OCI-LY1 (cell line): ENCODE results near the gene PDSS1.

Source experiments
- EZH2 ChIP-seq: fragments of 200-600 bp; sonication (generic), shearing (Covaris generic); IDR thresholded peaks from 2 replicates; pipeline ENCODE4 v1.8.0; 2017; ENCODE audit warnings: borderline replicate concordance, mixed run types, mild to moderate bottlenecking, antibody characterized with exemption, low read length, moderate library complexity, mixed read lengths
- TF ChIP-seq, protein P1 (sequence below): fragments of 200-600 bp; sonication (generic), shearing (Covaris generic); IDR thresholded peaks from 2 replicates; pipeline ENCODE4 v1.5.1; 2017; ENCODE audit warnings: mild to moderate bottlenecking, antibody characterized with exemption, low read length, moderate library complexity, mixed read lengths

DNA sequence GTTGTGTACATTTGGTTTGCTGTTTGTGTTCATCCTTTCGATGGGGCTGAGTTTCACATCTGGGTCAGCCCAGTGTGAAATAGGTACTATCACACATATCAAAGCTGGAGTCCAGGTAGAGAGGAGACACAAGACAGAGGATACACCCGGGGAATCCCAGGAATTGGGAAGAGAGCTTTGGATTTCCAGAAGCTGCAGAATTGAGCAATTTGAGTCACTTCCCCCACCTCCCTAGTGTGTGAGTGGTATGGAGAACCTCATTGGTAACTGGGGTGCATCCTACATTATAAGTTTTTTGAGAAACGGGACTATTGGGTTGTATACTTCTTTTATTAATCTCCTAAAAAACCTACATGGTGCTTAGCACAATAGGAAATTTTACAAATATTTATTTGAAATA lies 12.1 kb upstream of the PDSS1 start:
- TF ChIP-seq, protein P1, sequence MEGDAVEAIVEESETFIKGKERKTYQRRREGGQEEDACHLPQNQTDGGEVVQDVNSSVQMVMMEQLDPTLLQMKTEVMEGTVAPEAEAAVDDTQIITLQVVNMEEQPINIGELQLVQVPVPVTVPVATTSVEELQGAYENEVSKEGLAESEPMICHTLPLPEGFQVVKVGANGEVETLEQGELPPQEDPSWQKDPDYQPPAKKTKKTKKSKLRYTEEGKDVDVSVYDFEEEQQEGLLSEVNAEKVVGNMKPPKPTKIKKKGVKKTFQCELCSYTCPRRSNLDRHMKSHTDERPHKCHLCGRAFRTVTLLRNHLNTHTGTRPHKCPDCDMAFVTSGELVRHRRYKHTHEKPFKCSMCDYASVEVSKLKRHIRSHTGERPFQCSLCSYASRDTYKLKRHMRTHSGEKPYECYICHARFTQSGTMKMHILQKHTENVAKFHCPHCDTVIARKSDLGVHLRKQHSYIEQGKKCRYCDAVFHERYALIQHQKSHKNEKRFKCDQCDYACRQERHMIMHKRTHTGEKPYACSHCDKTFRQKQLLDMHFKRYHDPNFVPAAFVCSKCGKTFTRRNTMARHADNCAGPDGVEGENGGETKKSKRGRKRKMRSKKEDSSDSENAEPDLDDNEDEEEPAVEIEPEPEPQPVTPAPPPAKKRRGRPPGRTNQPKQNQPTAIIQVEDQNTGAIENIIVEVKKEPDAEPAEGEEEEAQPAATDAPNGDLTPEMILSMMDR, result no peak
- TF ChIP-seq EZH2, result no peak
